Measurements from ENCODE around the gene ANKRD44. TPM values are rescaled to one million over a fixed set of nuclear protein-coding genes. Genes with fewer than 3 reads are reported as not detected.

Gene ANKRD44
- total and polyA plus RNA-seq, 2 of the 8 experiments (the other 6 are each of a cell fraction or from before 2014, with no cell fraction given): 1.2 to 1.3 TPM

DNA sequence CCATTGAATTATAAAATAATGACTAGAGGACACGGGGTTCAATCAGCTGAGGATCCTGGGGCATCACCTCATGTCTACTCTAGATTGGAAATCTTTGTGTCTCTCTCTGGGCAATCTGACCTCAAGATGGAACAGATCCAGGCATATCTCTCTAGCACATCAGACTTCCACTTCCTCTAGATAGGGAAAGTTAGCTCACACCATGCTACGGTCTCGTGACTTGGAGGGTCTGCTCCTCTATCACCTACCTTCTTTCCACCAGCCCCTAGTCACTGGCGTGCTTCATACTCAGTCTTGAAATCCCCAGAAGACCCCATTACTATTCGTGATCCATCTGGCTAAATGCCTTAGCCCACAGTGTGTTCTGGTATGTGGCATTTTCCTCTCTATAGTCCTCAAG, 148.8 kb downstream of the ANKRD44 start:
- WGBS, 2 experiments (ENCODE audit: extremely low coverage in 1 of 2, insufficient coverage in 1 of 2, insufficient read length in 1 of 2, insufficient replicate concordance in 2 of 2, low coverage in 1 of 2, low lambda C conversion rate in 2 of 2, missing lambda C conversion rate in 1 of 2): 84% methylated on average over 5 of the region's 5 CpGs; no CpG with 5 or more reads in 1 of the 2 experiments
- H3K18ac ChIP-seq (ENCODE audit: extremely low read depth, low read length): no peak overlapping the region
- no peak overlapping the region for H2AK5ac ChIP-seq (ENCODE audit: low read depth, low read length)
- no peak overlapping the region for H2BK15ac ChIP-seq (ENCODE audit: low read length)
- CTCF ChIA-PET (ENCODE audit: partially characterized antibody): interaction anchor here (1.0 to 3.1 kb wide), 2 partner anchors 48 to 85 kb away, joined by 3 to 15 read pairs; no protein-coding TSS in a partner anchor
- TF ChIP-seq ZNF274 (IDR thresholded peaks at IDR 0.05; ENCODE audit: borderline replicate concordance, extremely low read depth, low read length): no peak
- no peak overlapping the region for H2BK20ac ChIP-seq (ENCODE audit: low read length)
- no peak overlapping the region for H3K56ac ChIP-seq (replicated peaks; ENCODE audit: insufficient read length, low read depth, low read length)
- H3K27me3 ChIP-seq (replicated peaks in 1 of 4; ENCODE audit: control insufficient read depth in 3 of 4, extremely low read depth in 1 of 4, insufficient read depth in 3 of 4, low read length in 3 of 4): 0 out of 7 replicates have a peak, but pooled peaks cover 0 to 4% (median 0%) of the 10 kb centered on the region in 4 experiments
- no peak overlapping the region for H3K9ac ChIP-seq (replicated peaks in 1 of 4; ENCODE audit: extremely low read depth in 1 of 4, low read depth in 3 of 4, low read length in 3 of 4)
- no peaks in the 10 kb centered on the region for H3K36me3 ChIP-seq (ENCODE audit: control insufficient read depth in 2 of 4, insufficient read depth in 4 of 4, low read length in 3 of 4)
- H2BK5ac ChIP-seq (ENCODE audit: low read depth, low read length): no peak overlapping the region
- peaks cover 3 to 12% (median 10%) of the 10 kb centered on the region in 4 experiments; a peak in 5 of 7 replicates for H3K4me1 ChIP-seq (replicated peaks in 1 of 4; ENCODE audit: control insufficient read depth in 3 of 4, insufficient read depth in 4 of 4, low read length in 3 of 4)
- no peak overlapping the region for H3K4me3 ChIP-seq (ENCODE audit: extremely low read depth in 1 of 4, insufficient read depth in 2 of 4, low read depth in 3 of 4, low read length in 4 of 4)
- H4K8ac ChIP-seq (ENCODE audit: extremely low read depth, insufficient read depth, low read length): no peak overlapping the region
- H4K91ac ChIP-seq (replicated peaks; ENCODE audit: insufficient read length, low read length): no peak overlapping the region
- H3K79me1 ChIP-seq (ENCODE audit: low read depth, low read length): no peaks in the 10 kb centered on the region
- no peak overlapping the region for H2BK120ac ChIP-seq (replicated peaks; ENCODE audit: low read depth, low read length)
- no peak overlapping the region for H3K27ac ChIP-seq (ENCODE audit: low read depth, low read length)
- no peak overlapping the region for H2AFZ ChIP-seq (ENCODE audit: low read length)
- no peaks in the 10 kb centered on the region; the same call in 1 of the 2 replicates for H3K23me2 ChIP-seq (ENCODE audit: low read depth, low read length)
- no peak overlapping the region for H3K23ac ChIP-seq (ENCODE audit: insufficient read length)
- no peak overlapping the region for H3K14ac ChIP-seq (ENCODE audit: insufficient read length)
- H3K4me2 ChIP-seq (ENCODE audit: insufficient read depth in 1 of 2, low read depth in 2 of 2, low read length in 2 of 2): no peak overlapping the region
- H3K79me2 ChIP-seq (ENCODE audit: control insufficient read depth in 1 of 2, insufficient read depth in 2 of 2, low read length in 2 of 2): no peaks in the 10 kb centered on the region
- DNase-seq (ENCODE audit: low read depth in 1 of 2, low spot score in 2 of 2) (no peak), FAIRE-seq (no peak)
- H4K20me1 ChIP-seq (replicated peaks in 1 of 2; ENCODE audit: control insufficient read depth in 1 of 2, insufficient read depth in 2 of 2, low read length in 2 of 2): no peaks in the 10 kb centered on the region
- no peak overlapping the region for H3K4ac ChIP-seq (replicated peaks; ENCODE audit: insufficient read length, low read depth, low read length)
- H4K5ac ChIP-seq (ENCODE audit: insufficient read length, low read depth, low read length): no peak overlapping the region
- POLR2A ChIA-PET (ENCODE audit: partially characterized antibody): no interaction called here
- no peak overlapping the region for H2BK12ac ChIP-seq (ENCODE audit: low read depth, low read length)
- H3K9me3 ChIP-seq (ENCODE audit: insufficient read depth in 2 of 2, low read depth in 1 of 2, low read length in 1 of 2): no peaks in the 10 kb centered on the region

All from H1 (cell line).